HepG2 (cell line): ENCODE data around the gene GFOD1. TPM values are rescaled to one million over a fixed set of nuclear protein-coding genes. Genes with fewer than 3 reads are reported as not detected.

Experiments used
- ATAC-seq: fragments of 200-7000 bp; cut with Tn5 transposase; 3 replicates; pipeline ENCODE4 v1.9.1; 2020; ENCODE audit warnings: mild to moderate bottlenecking, moderate library complexity
- BruUV-seq: library from RNA; stranded (reverse); fragments of 400-500 nt; replicated peaks from 2 replicates; lab custom pipeline; 2021; lab: Mats Ljungman, UMichigan
- CTCF ChIA-PET: fragments of 300-600 bp; formaldehyde crosslinking; extraction: SDS; loops from one replicate; lab custom pipeline; 2021; ENCODE audit warnings: low total read pairs, inconsistent platforms, low intra/inter-chr PET ratio; lab: Yijun Ruan, JAX
- POLR2A ChIA-PET: fragments of 350-600 bp; sonication (Branson Sonifier 250); formaldehyde crosslinking; loops from one replicate; lab custom pipeline; 2020; ENCODE audit warnings: antibody characterized with exemption, inconsistent platforms; lab: Yijun Ruan, JAX
- DNase-seq: peaks from one replicate; pipeline ENCODE4 v3.0.0-alpha.2; 2015; ENCODE audit warnings: low spot score
- FAIRE-seq: peaks from 3 replicates; lab custom pipeline; 2011; peaks lifted over from hg19 to GRCh38; lab: Jason Lieb, UNC
- H2AFZ ChIP-seq: one replicate; pipeline ENCODE4 v1.6.1; 2011; ENCODE audit warnings: low read length, inconsistent platforms
- H3K27ac ChIP-seq: fragments of 300-600 bp; 3 replicates; pipeline ENCODE4 v1.8.0; 2011; ENCODE audit warnings: mixed run types, mild to moderate bottlenecking, mixed read lengths, low read length, inconsistent platforms; ENCODE audit not compliant: insufficient read depth; ENCODE audit errors: extremely low read length
- H3K27me3 ChIP-seq, 2 experiments: fragments of 200-600 bp in 1 of 2; 2 replicates in 1 of 2; 3 replicates in 1 of 2; pipeline versions ENCODE4 v1.6.0 to v1.8.0; 2011; ENCODE audit warnings: low read length in 2 of 2, mild to moderate bottlenecking in 2 of 2, moderate library complexity in 2 of 2, inconsistent platforms in 1 of 2; ENCODE audit not compliant: insufficient read depth in 2 of 2, control insufficient read depth in 1 of 2
- H3K36me3 ChIP-seq, 2 experiments: fragments of 200-600 bp in 1 of 2; replicated peaks in 1 of 2; 2 replicates in 1 of 2; 3 replicates in 1 of 2; pipeline versions ENCODE4 v1.5.1 to v1.8.0; 2011; ENCODE audit warnings: low read length in 2 of 2, inconsistent platforms in 1 of 2; ENCODE audit not compliant: insufficient read depth in 2 of 2, control insufficient read depth in 1 of 2
- H3K4me1 ChIP-seq: 2 replicates; pipeline ENCODE4 v1.5.1; 2012; ENCODE audit warnings: low read length, inconsistent platforms; ENCODE audit not compliant: insufficient read depth
- H3K4me2 ChIP-seq: 2 replicates; pipeline ENCODE4 v1.6.0; 2011; ENCODE audit warnings: low read depth, low read length, inconsistent platforms
- H3K4me3 ChIP-seq, 3 experiments: fragments of 200-600 bp in 1 of 3; sonication (generic), shearing (Covaris generic) in 1 of 3; replicated peaks in 1 of 3; 2 replicates each; pipeline ENCODE4 v1.5.1; 2011 to 2016; ENCODE audit warnings: low read length in 3 of 3, inconsistent platforms in 2 of 3, low read depth in 2 of 3, mild to moderate bottlenecking in 2 of 3, control low read depth in 1 of 3, mixed read lengths in 1 of 3; ENCODE audit not compliant: insufficient read depth in 1 of 3
- H3K79me2 ChIP-seq: one replicate; pipeline ENCODE4 v1.6.1; 2011; ENCODE audit warnings: low read length, inconsistent platforms; ENCODE audit not compliant: insufficient read depth
- H3K9ac ChIP-seq: 2 replicates; pipeline ENCODE4 v1.6.0; 2011; ENCODE audit warnings: mild to moderate bottlenecking, low read depth, low read length, inconsistent platforms; ENCODE audit not compliant: insufficient read depth
- H3K9me3 ChIP-seq: 2 replicates; pipeline ENCODE4 v1.5.1; 2012; ENCODE audit warnings: mild to moderate bottlenecking, low read length
- H4K20me1 ChIP-seq: 2 replicates; pipeline ENCODE4 v1.6.0; 2011; ENCODE audit warnings: inconsistent platforms, mild to moderate bottlenecking, low read length, moderate library complexity; ENCODE audit not compliant: insufficient read depth
- CREBL2 ChIP-seq: sonication (generic); formaldehyde crosslinking; IDR thresholded peaks from 2 replicates; pipeline ENCODE4 v1.8.1; 2023; ENCODE audit warnings: missing genetic modification reagents, mild to moderate bottlenecking, borderline replicate concordance
- DRAP1 ChIP-seq: IDR thresholded peaks from 2 replicates; pipeline ENCODE4 v1.6.1; 2016; ENCODE audit warnings: missing genetic modification reagents, missing compliant biosample characterization
- MAFF ChIP-seq: IDR thresholded peaks from 2 replicates; pipeline ENCODE4 v1.6.1; 2011; ENCODE audit warnings: low read depth, low read length, improper control_type of control experiment
- MAFK ChIP-seq, 2 experiments: IDR thresholded peaks in 1 of 2; conservative IDR thresholded peaks in 1 of 2; 2 replicates each; pipeline ENCODE4 v1.6.1; 2011; ENCODE audit warnings: improper control_type of control experiment in 2 of 2, low read length in 2 of 2
- NCOA2 ChIP-seq: sonication (generic); formaldehyde crosslinking; IDR thresholded peaks from 2 replicates; pipeline ENCODE4 v1.8.0; 2022; ENCODE audit warnings: inconsistent platforms
- PRDM10 ChIP-seq: sonication (generic); formaldehyde crosslinking; IDR thresholded peaks from 2 replicates; pipeline ENCODE4 v1.4.0; 2020; ENCODE audit warnings: low read depth, missing genetic modification reagents
- TOE1 ChIP-seq: sonication (generic); formaldehyde crosslinking; IDR thresholded peaks from 2 replicates; pipeline ENCODE4 v1.4.0; 2020; ENCODE audit warnings: mild to moderate bottlenecking, missing genetic modification reagents
- ZFP62 ChIP-seq: sonication (generic); formaldehyde crosslinking; IDR thresholded peaks from 2 replicates; pipeline ENCODE4 v1.4.0; 2020; ENCODE audit warnings: missing genetic modification reagents
- ZNF563 ChIP-seq: sonication (generic); formaldehyde crosslinking; IDR thresholded peaks from 2 replicates; pipeline ENCODE4 v1.8.0; 2022; ENCODE audit warnings: mild to moderate bottlenecking, moderate library complexity, missing genetic modification reagents
- ZNF816 ChIP-seq: sonication (generic); formaldehyde crosslinking; IDR thresholded peaks from 2 replicates; pipeline ENCODE4 v1.8.0; 2022; ENCODE audit warnings: missing genetic modification reagents, mild to moderate bottlenecking, borderline replicate concordance
- WGBS: methylation state at CpG from one replicate; pipeline ENCODE4 v1.1.6; 2017; ENCODE audit warnings: low lambda C conversion rate; 5-methylcytosine and 5-hydroxymethylcytosine counted together
- in situ Hi-C: cut with HindIII; loops from 2 replicates; pipeline ENCODE4 v1.10.0; 2017; ENCODE audit warnings: low pct_unique_long_range_greater_than_20kb; ENCODE audit not compliant: extremely low pct_ligation_motif_present
- intact Hi-C: fragments of 100-400 bp; cut with micrococcal nuclease; formaldehyde crosslinking; loops from one replicate; pipeline ENCODE4 v1.10.0; 2022; ENCODE audit not compliant: unreplicated experiment
- polyA plus RNA-seq, 8 experiments: library from polyadenylated mRNA; depleted of rRNA in 3 of 8; stranded (reverse) in 7 of 8; unstranded in 1 of 8; fragments of >200 nt; fragmentation: Illumina TruSeq in 4 of 8; extraction: Trizol in 4 of 8; gene quantifications; 2 replicates each; pipeline versions ENCODE4 v1.2.1 to v1.2.3, GENCODE V29; 2011 to 2016; ENCODE audit warnings: low read depth in 4 of 8, missing spikeins in 1 of 8, mixed read lengths in 1 of 8; ENCODE audit not compliant: insufficient read depth in 1 of 8
- total RNA-seq, 5 experiments: library from RNA; depleted of rRNA; stranded (reverse); fragments of >200 nt; fragmentation: Illumina TruSeq; extraction: Trizol; gene quantifications; 2 replicates each; pipeline ENCODE4 v1.2.3, GENCODE V29; 2016; ENCODE audit warnings: low read depth in 1 of 5

Gene GFOD1
- total and polyA plus RNA-seq, 2 of the 13 experiments (the other 11 are each of a cell fraction or from before 2014, with no cell fraction given) = 1.9 to 6.4 TPM

GRCh38 chr6:13346245-13346644 lies 141.2 kb downstream of the GFOD1 start:
- Histone ChIP-seq H3K4me2 (no peak overlapping the region), H3K27ac (no peak overlapping the region), H3K4me1 (peaks cover 6% of the 10 kb centered on the region), H3K79me2 (no peaks in the 10 kb centered on the region), H3K36me3 (no peaks in the 10 kb centered on the region), H3K9ac (no peak overlapping the region), H2AFZ (no peak overlapping the region), H3K9me3 (no peaks in the 10 kb centered on the region), H3K4me3 (no peak overlapping the region), H4K20me1 (no peaks in the 10 kb centered on the region), H3K27me3 (peaks cover 0 to 1% of the 10 kb centered on the region in 2 experiments; a peak in 1 of 5 replicates)
- in situ Hi-C loops (no loop called here), intact Hi-C loops (no loop called here)
- WGBS = 45% methylated on average over 5 of the region's 5 CpGs
- POLR2A ChIA-PET = no interaction called here
- TF ChIP-seq CREBL2 (CRISPR knock-in tag) (no peak), ZFP62 (CRISPR knock-in tag) (no peak), TOE1 (CRISPR knock-in tag) (no peak), NCOA2 (no peak), DRAP1 (CRISPR knock-in tag) (no peak)
- CTCF ChIA-PET = no interaction called here
- DNase-seq = no peak
- FAIRE-seq = no peak
- no peak for ATAC-seq
- no TSS peak for BruUV-seq

GRCh38 chr6:13342414-13343019 lies 144.9 kb downstream of the GFOD1 start:
- TF ChIP-seq MAFF (peak; percentile 75), MAFK (conservative IDR thresholded peaks at IDR 0.05 in 1 of 2, IDR thresholded peaks at IDR 0.05 in 1 of 2; ENCODE audit: low read length in 2 of 2) (peak; percentile 76 to 78), ZNF816 (CRISPR knock-in tag) (no peak), ZNF563 (CRISPR knock-in tag) (no peak), PRDM10 (CRISPR knock-in tag) (no peak)
- TF ChIP-seq, all 625 proteins: peak for 2
- in situ Hi-C loops = no loop called here
- no peak for FAIRE-seq

More at GRCh38 chr6:13342414-13343019, 144.9 kb downstream of the GFOD1 start:
- no peak overlapping the region for H3K4me3 ChIP-seq
- H3K27ac ChIP-seq = no peak overlapping the region
- no peaks in the 10 kb centered on the region for H4K20me1 ChIP-seq
- DNase-seq (no peak), ATAC-seq (no peak)
- no TSS peak for BruUV-seq
- no peaks in the 10 kb centered on the region for H3K36me3 ChIP-seq
- no peaks in the 10 kb centered on the region for H3K79me2 ChIP-seq
- H3K27me3 ChIP-seq = peaks cover 0 to 1% of the 10 kb centered on the region in 2 experiments; a peak in 2 of 5 replicates
- CTCF ChIA-PET = no interaction called here
- H3K4me2 ChIP-seq = no peak overlapping the region
- no peaks in the 10 kb centered on the region for H3K9me3 ChIP-seq
- no peak overlapping the region for H3K9ac ChIP-seq
- H2AFZ ChIP-seq = no peak overlapping the region
- intact Hi-C loops = no loop called here
- 57% methylated on average over 5 of the region's 5 CpGs for WGBS
- H3K4me1 ChIP-seq = no peaks in the 10 kb centered on the region
- POLR2A ChIA-PET = no interaction called here
